ENCODE data around the gene TIMM50. TPM values are rescaled to one million over a fixed set of nuclear protein-coding genes. Genes with fewer than 3 reads are reported as not detected.

TIMM50 gene
- total RNA-seq, 4 donors from 2014 or later = 50.8 to 53.5 (median 52.4) TPM

- H3K27ac ChIP-seq = no peak within 1 kb of the TSS
- TF ChIP-seq POLR2A (IDR thresholded peaks at IDR 0.05) = no peak
- TF ChIP-seq, protein P1, sequence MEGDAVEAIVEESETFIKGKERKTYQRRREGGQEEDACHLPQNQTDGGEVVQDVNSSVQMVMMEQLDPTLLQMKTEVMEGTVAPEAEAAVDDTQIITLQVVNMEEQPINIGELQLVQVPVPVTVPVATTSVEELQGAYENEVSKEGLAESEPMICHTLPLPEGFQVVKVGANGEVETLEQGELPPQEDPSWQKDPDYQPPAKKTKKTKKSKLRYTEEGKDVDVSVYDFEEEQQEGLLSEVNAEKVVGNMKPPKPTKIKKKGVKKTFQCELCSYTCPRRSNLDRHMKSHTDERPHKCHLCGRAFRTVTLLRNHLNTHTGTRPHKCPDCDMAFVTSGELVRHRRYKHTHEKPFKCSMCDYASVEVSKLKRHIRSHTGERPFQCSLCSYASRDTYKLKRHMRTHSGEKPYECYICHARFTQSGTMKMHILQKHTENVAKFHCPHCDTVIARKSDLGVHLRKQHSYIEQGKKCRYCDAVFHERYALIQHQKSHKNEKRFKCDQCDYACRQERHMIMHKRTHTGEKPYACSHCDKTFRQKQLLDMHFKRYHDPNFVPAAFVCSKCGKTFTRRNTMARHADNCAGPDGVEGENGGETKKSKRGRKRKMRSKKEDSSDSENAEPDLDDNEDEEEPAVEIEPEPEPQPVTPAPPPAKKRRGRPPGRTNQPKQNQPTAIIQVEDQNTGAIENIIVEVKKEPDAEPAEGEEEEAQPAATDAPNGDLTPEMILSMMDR (IDR thresholded peaks at IDR 0.05) = no peak
- TF ChIP-seq EP300 (IDR thresholded peaks at IDR 0.05) = no peak
- TF ChIP-seq POLR2AphosphoS5 (IDR thresholded peaks at IDR 0.05) = no peak
- H3K36me3 ChIP-seq = no peaks in the 10 kb centered on the region
- peaks cover 0 to 30% (median 17%) of the 10 kb centered on the region in 3 donors for H3K4me1 ChIP-seq
- no peak for ATAC-seq
- H3K27me3 ChIP-seq = peaks cover 83% of the 10 kb centered on the region
- 0% methylated on average over 5 of the region's 60 CpGs; no CpG with 5 or more reads in 1 of the 2 donors for WGBS, 2 donors (ENCODE audit: low coverage in 1 of 2)
- no peak within 1 kb of the TSS for H3K4me3 ChIP-seq
- peaks cover 0 to 6% (median 0%) of the 10 kb centered on the region in 3 donors for H3K9me3 ChIP-seq
Measured at GRCh38 chr19:39498798-39499642, 18.4 kb downstream of the TIMM50 start, which contains the start of gene DLL3. TSS of gene DLL3 (plus strand) at chr19:39498947. CDS start at chr19:39498975, 28 bp downstream.

GRCh38 chr19:39499932-39500331 lies 19.3 kb downstream of the TIMM50 start:
- Histone ChIP-seq H3K27me3 (peaks cover 92% of the 10 kb centered on the region), H3K9me3 (peaks cover 0 to 6% (median 0%) of the 10 kb centered on the region in 3 donors), H3K4me3 (no peak overlapping the region), H3K4me1 (peaks cover 0 to 30% (median 17%) of the 10 kb centered on the region in 3 donors), H3K27ac (no peak overlapping the region), H3K36me3 (no peaks in the 10 kb centered on the region)
- WGBS, 2 donors (ENCODE audit: low coverage in 1 of 2) = 70 to 76% methylated on average over 4 to 7 of the region's 8 CpGs
- ATAC-seq = no peak
- no peak for TF ChIP-seq EP300 (IDR thresholded peaks at IDR 0.05)
- no peak for TF ChIP-seq POLR2AphosphoS5 (IDR thresholded peaks at IDR 0.05)
- TF ChIP-seq, protein P1 (IDR thresholded peaks at IDR 0.05) = no peak
- TF ChIP-seq POLR2A (IDR thresholded peaks at IDR 0.05) = no peak

DNA sequence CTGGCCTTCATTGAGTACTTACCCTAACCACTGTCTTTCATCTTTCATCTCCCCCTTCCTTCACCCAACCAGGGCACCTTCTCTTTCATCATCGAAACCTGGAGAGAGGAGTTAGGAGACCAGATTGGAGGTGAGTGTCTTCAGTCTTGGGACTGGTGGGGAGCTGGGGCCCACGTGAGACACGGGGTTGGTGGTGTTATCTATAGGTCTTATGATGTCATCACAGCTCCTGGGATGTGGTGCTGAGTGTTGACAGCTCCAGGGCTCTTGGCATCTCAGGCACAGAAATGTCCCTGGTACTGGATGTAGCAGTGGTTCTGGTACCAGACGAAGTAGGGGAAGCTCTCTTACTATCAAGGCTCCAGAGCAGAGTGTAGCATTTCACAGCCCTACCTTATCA lies 19.9 kb downstream of the TIMM50 start:
- WGBS, 2 donors (ENCODE audit: low coverage in 1 of 2) = 57 to 61% methylated on average over 3 of the region's 4 CpGs
- TF ChIP-seq POLR2A (IDR thresholded peaks at IDR 0.05) = no peak
- no peak for TF ChIP-seq EP300 (IDR thresholded peaks at IDR 0.05)
- no peak for TF ChIP-seq POLR2AphosphoS5 (IDR thresholded peaks at IDR 0.05)
- TF ChIP-seq, protein P1 (IDR thresholded peaks at IDR 0.05) = no peak
- no peak for ATAC-seq
- Histone ChIP-seq H3K4me3 (no peak overlapping the region), H3K27ac (no peak overlapping the region), H3K4me1 (peaks cover 0 to 30% (median 17%) of the 10 kb centered on the region in 3 donors), H3K27me3 (peaks cover 98% of the 10 kb centered on the region), H3K36me3 (no peaks in the 10 kb centered on the region), H3K9me3 (peaks cover 0 to 6% (median 0%) of the 10 kb centered on the region in 3 donors)

GRCh38 chr19:39501340-39501739 lies 20.7 kb downstream of the TIMM50 start:
- Histone ChIP-seq H3K4me3 (no peak overlapping the region), H3K27ac (no peak overlapping the region), H3K36me3 (no peaks in the 10 kb centered on the region), H3K4me1 (peaks cover 0 to 30% (median 17%) of the 10 kb centered on the region in 3 donors), H3K27me3 (peaks cover 100% of the 10 kb centered on the region), H3K9me3 (peaks cover 0 to 6% (median 0%) of the 10 kb centered on the region in 3 donors)
- no peak for TF ChIP-seq POLR2A (IDR thresholded peaks at IDR 0.05)
- TF ChIP-seq EP300 (IDR thresholded peaks at IDR 0.05) = no peak
- TF ChIP-seq, protein P1 (IDR thresholded peaks at IDR 0.05) = no peak
- no peak for TF ChIP-seq POLR2AphosphoS5 (IDR thresholded peaks at IDR 0.05)
- ATAC-seq = no peak
- 40 to 71% methylated on average over 1 to 2 of the region's 5 CpGs for WGBS, 2 donors (ENCODE audit: low coverage in 1 of 2)
